GM10266 (cell line): ENCODE results near the gene MGAT4C.

Experiments
- DNase-seq: peaks from one replicate; pipeline ENCODE4 v3.0.0; 2012; ENCODE audit errors: extremely low spot score
- TF ChIP-seq, protein P1 (sequence below): IDR thresholded peaks from 2 replicates; pipeline ENCODE4 v1.5.1; 2012; ENCODE audit warnings: mild to moderate bottlenecking, low read depth; ENCODE audit not compliant: control insufficient read depth, insufficient read depth; ENCODE audit errors: missing control alignments

Gene MGAT4C

DNA sequence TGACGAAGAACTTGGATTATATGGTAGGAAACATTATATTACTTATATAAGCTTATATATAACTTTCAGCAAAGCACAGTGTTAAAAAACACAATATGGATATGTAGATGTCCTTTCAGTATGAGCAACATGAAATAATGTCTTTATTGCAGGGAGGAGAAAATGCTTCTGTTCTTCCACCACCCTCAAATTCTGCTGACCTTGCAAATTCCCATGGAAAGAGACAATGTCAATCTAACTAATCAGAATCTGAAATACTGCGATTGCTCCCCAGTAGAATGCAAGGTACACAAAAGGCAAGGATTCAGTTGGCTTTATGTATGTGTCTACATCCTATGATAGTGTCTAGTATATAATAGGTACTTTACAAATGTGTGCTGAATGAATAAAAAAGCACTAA, 26.4 kb downstream of the MGAT4C start:
- TF ChIP-seq, protein P1, sequence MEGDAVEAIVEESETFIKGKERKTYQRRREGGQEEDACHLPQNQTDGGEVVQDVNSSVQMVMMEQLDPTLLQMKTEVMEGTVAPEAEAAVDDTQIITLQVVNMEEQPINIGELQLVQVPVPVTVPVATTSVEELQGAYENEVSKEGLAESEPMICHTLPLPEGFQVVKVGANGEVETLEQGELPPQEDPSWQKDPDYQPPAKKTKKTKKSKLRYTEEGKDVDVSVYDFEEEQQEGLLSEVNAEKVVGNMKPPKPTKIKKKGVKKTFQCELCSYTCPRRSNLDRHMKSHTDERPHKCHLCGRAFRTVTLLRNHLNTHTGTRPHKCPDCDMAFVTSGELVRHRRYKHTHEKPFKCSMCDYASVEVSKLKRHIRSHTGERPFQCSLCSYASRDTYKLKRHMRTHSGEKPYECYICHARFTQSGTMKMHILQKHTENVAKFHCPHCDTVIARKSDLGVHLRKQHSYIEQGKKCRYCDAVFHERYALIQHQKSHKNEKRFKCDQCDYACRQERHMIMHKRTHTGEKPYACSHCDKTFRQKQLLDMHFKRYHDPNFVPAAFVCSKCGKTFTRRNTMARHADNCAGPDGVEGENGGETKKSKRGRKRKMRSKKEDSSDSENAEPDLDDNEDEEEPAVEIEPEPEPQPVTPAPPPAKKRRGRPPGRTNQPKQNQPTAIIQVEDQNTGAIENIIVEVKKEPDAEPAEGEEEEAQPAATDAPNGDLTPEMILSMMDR: no peak
- DNase-seq: no peak

DNA sequence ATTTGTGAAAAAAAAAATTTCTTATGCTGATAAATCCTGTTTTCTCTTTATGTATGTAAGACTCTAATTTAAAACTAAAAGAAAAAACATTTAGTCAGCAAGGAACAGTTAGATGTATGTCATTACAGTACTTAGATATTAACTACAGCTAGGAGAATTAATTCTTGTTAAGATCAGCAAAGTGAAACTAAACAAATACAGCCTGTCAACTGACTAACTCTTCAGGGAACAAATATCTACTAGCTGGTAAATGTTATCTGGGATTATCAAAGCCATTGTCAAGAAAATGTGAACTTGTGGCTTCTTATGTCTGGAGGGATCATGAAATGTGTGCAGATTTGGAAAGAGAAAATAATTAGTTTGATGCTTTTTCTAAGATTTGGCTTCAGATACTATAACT, 27.5 kb downstream of the MGAT4C start:
- no peak for DNase-seq
- TF ChIP-seq, protein P1: no peak

DNA sequence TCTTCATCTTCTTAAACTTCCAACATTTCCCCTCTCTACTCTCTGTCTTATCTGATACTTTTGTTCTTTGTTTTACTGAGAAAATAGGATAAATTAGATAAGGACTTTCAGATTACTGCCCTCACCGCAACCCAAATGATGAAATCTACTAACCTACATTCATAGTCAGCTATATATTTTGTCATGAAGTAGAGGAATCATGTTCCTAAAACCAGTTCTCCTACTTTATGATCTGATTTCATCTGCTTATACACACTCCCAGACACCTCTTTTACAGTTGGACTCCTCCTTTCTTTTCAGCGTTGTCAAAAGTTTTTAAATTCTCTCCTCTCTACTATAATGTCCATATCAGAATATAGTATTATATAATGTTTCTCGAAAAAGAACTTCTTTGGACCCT, 29.7 kb downstream of the MGAT4C start:
- TF ChIP-seq, protein P1: no peak

DNA sequence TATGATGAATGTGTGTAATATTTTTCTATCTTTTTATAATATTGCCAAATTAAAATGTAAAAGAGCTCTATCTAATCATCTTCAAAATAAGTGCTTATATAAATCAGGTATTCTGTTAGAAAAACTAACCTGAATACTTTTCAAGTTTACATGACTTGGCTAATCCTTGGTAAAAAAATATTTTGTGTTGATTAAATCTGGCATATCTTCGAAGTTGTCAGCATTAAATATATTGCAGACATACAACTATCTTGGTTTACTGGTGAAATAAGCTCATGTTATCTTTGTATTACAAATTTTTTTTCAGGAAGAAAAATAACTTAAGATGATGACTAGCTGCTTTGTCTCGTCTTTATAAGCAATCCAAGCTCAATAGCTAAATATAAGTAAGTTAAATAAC, 39.6 kb downstream of the MGAT4C start:
- TF ChIP-seq, protein P1: no peak
- DNase-seq: no peak

More for the DNA sequence above, 29.7 kb downstream of the MGAT4C start:
- DNase-seq: no peak

DNA sequence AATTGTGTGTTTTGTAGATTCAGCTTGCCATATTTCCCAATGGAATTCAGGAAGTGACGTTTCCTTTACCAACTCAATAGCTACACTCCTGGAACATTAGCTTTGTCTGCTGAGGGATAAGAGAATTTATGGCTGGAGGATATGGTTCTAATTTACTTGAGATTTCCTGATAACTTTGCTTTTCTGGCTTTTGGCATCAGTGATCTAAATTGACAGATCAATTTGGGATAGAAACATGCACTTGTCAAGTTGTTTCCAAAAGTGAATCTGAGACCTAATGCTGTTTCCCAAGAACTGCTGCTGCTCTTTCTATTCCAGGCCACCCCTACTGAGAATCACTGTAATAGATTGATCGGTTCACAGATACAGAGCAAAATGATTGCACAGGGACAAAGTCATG, 43.2 kb downstream of the MGAT4C start:
- TF ChIP-seq, protein P1: no peak
- no peak for DNase-seq

DNA sequence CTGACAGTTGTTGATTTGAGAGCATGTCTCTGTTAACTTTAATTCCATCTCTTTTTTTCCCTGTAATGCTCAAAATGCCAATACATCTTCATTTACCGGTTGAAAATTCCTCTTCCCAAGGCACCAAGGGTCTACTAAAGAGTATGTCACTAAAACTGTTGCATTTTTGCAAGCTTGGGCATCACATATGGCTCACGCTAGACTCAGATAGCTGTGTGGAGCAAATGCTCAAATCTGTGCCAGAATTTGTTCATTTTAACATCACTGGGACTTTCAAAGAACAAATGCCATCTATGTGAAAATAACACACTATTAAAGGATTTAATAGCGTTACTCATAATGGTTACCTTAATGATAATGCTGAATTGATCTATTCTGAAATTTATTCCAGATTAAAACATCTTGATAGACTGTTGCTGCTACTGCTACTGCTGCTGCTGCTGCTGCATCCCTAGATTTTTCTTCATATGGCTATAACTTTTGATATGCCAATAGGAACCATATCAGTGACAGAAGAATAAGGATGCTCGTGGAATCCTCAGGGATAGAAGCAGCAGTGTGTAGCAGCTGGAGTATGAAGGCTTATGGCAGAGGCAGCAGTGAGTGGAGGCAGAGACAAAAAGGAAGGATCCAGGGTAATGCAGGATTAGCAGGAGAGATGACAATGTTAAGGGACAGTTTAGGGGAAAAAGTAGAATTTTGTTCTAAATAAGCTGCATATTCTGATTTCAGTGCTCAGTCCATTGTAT, 57.3 kb downstream of the MGAT4C start:
- DNase-seq: no peak
- TF ChIP-seq, protein P1: no peak

DNA sequence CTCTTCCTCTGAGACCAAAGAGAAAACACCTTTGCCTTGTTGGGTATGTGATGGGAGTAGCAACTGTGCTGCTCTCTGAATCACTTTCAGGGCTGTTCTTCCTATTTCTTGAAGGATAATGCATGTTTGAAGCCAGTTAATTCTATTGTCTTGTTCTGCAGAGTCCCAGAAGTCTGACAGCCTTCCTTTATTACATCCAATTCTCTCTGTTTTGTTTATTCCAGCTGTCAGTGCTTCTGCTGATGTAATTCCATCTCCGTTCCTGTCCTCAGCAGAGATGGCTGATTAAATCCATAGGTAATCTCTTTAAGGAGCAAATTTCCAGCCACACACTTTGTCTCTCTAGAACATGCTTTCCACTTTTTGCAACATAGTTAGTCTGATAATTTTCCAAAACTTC, 59.7 kb downstream of the MGAT4C start:
- DNase-seq: no peak
- TF ChIP-seq, protein P1: no peak
